ENCODE data around the gene DPAGT1.

- TF ChIP-seq POLR2A (IDR thresholded peaks at IDR 0.05) (no peak), CTCF (IDR thresholded peaks at IDR 0.05) (no peak)
Observed at GRCh38 chr11:119117004-119117706, 15.5 kb upstream of the DPAGT1 start.
